HCT116 (cell line): ENCODE data around the gene DAPK1. TPM values are rescaled to one million over a fixed set of nuclear protein-coding genes. Genes with fewer than 3 reads are reported as not detected.

Experiments
- ATAC-seq: fragments of 200-7000 bp; cut with Tn5 transposase; 2 replicates; pipeline ENCODE4 v1.9.1; 2020; ENCODE audit warnings: mild to moderate bottlenecking, moderate library complexity
- BruUV-seq: library from RNA; stranded (reverse); fragments of 400-500 nt; replicated peaks from 2 replicates; lab custom pipeline; 2021; lab: Mats Ljungman, UMichigan
- CTCF ChIA-PET: fragments of 300-600 bp; sonication (Branson Sonifier 250); formaldehyde crosslinking; loops from one replicate; lab custom pipeline; 2021; ENCODE audit warnings: antibody characterized with exemption; lab: Charles Lee
- POLR2A ChIA-PET: fragments of 300-600, 350-600 bp; sonication (Branson Sonifier 250); formaldehyde crosslinking; loops from one replicate; lab custom pipeline; 2021; ENCODE audit warnings: antibody characterized with exemption; lab: Charles Lee
- RAD21 ChIA-PET, 2 experiments: fragments of 300-600 bp; sonication (Branson Sonifier 250); formaldehyde crosslinking; loops; one replicate each; lab custom pipeline; 2023; ENCODE audit warnings: low total read pairs in 2 of 2; ENCODE audit not compliant: uncharacterized antibody in 2 of 2, unreplicated experiment in 2 of 2, low non-redundant PET in 1 of 2; lab: Charles Lee
- DNase-seq: peaks from one replicate; pipeline ENCODE4 v3.0.0-alpha.2; 2010; ENCODE audit warnings: low read depth, low spot score
- H2AFZ ChIP-seq: fragments of 200-600 bp; shearing (Covaris generic), sonication (generic); 2 replicates; pipeline ENCODE4 v1.6.1; 2017; ENCODE audit warnings: low read depth, mixed run types, mixed read lengths, antibody characterized with exemption, low read length; ENCODE audit not compliant: poor library complexity, severe bottlenecking
- H3K27ac ChIP-seq: 2 replicates; pipeline ENCODE4 v1.5.1; 2012; ENCODE audit warnings: low read depth, low read length
- H3K27me3 ChIP-seq: fragments of 200-600 bp; sonication (generic); 2 replicates; pipeline ENCODE4 v1.6.1; 2016; ENCODE audit warnings: mixed run types, low read length, mixed read lengths; ENCODE audit not compliant: insufficient read depth
- H3K36me3 ChIP-seq, 2 experiments: fragments of 200-500 bp in 1 of 2; fragments of 200-600 bp in 1 of 2; sonication (Bioruptor generic) in 1 of 2; sonication (generic) in 1 of 2; 2 replicates each; pipeline versions ENCODE4 v1.5.1 to v1.6.1; 2014 to 2016; ENCODE audit warnings: low read length in 2 of 2, inconsistent platforms in 1 of 2, mixed read lengths in 1 of 2, mixed run types in 1 of 2; ENCODE audit not compliant: insufficient read depth in 2 of 2, control insufficient read depth in 1 of 2
- H3K4me1 ChIP-seq, 2 experiments: fragments of 200-600 bp in 1 of 2; sonication (generic) in 1 of 2; 2 replicates each; pipeline versions ENCODE4 v1.5.1 to v1.6.1; 2012 to 2017; ENCODE audit warnings: low read length in 2 of 2, inconsistent platforms in 1 of 2, mild to moderate bottlenecking in 1 of 2, mixed read lengths in 1 of 2, mixed run types in 1 of 2, moderate library complexity in 1 of 2; ENCODE audit not compliant: insufficient read depth in 2 of 2, control insufficient read depth in 1 of 2
- H3K4me2 ChIP-seq: fragments of 200-600 bp; sonication (generic); 2 replicates; pipeline ENCODE4 v1.6.1; 2017; ENCODE audit warnings: mixed run types, low read length, mixed read lengths
- H3K4me3 ChIP-seq, 2 experiments: fragments of 200-600 bp in 1 of 2; sonication (generic) in 1 of 2; replicated peaks in 1 of 2; 2 replicates each; pipeline ENCODE4 v1.5.1; 2011 to 2016; ENCODE audit warnings: low read length in 2 of 2, control low read depth in 1 of 2, low read depth in 1 of 2, mild to moderate bottlenecking in 1 of 2, mixed read lengths in 1 of 2, mixed run types in 1 of 2
- H3K79me2 ChIP-seq: fragments of 200-600 bp; sonication (generic); 2 replicates; pipeline ENCODE4 v1.6.1; 2017; ENCODE audit warnings: mild to moderate bottlenecking, mixed run types, low read length, moderate library complexity, mixed read lengths; ENCODE audit not compliant: insufficient read depth
- H3K9ac ChIP-seq: fragments of 200-600 bp; sonication (generic); 2 replicates; pipeline ENCODE4 v1.6.1; 2016; ENCODE audit warnings: low read length, mixed read lengths
- H3K9me2 ChIP-seq: fragments of 200-600 bp; sonication (generic), shearing (Covaris generic); 2 replicates; pipeline ENCODE4 v1.6.1; 2017; ENCODE audit warnings: mixed run types, mild to moderate bottlenecking, moderate library complexity; ENCODE audit not compliant: insufficient read depth
- H3K9me3 ChIP-seq, 2 experiments: fragments of 200-500 bp in 1 of 2; fragments of 200-600 bp in 1 of 2; sonication (Bioruptor generic) in 1 of 2; sonication (generic) in 1 of 2; 2 replicates each; pipeline ENCODE4 v1.6.1; 2014 to 2017; ENCODE audit warnings: low read length in 2 of 2, mixed read lengths in 2 of 2, inconsistent platforms in 1 of 2, low read depth in 1 of 2, mild to moderate bottlenecking in 1 of 2, mixed run types in 1 of 2, moderate library complexity in 1 of 2; ENCODE audit not compliant: control insufficient read depth in 1 of 2, insufficient read depth in 1 of 2
- H4K20me1 ChIP-seq: fragments of 200-600 bp; sonication (generic), shearing (Covaris generic); 2 replicates; pipeline ENCODE4 v1.6.1; 2017; ENCODE audit warnings: mixed run types, mild to moderate bottlenecking, moderate library complexity; ENCODE audit not compliant: insufficient read depth
- CBX3 ChIP-seq: IDR thresholded peaks from 2 replicates; pipeline ENCODE4 v1.6.1; 2012; ENCODE audit warnings: low read depth
- CEBPB ChIP-seq: IDR thresholded peaks from 2 replicates; pipeline ENCODE4 v1.6.1; 2012; ENCODE audit warnings: low read depth
- EGR1 ChIP-seq: IDR thresholded peaks from 2 replicates; pipeline ENCODE4 v1.6.1; 2012; ENCODE audit warnings: low read depth
- ELF1 ChIP-seq: IDR thresholded peaks from 2 replicates; pipeline ENCODE4 v1.6.1; 2012; ENCODE audit warnings: low read depth, borderline replicate concordance
- EZH2 ChIP-seq: fragments of 200-600 bp; sonication (generic); IDR thresholded peaks from 2 replicates; pipeline ENCODE4 v1.6.1; 2017; ENCODE audit warnings: antibody characterized with exemption, mixed run types
- EZH2phosphoT487 ChIP-seq: fragments of 200-600 bp; IDR thresholded peaks from 2 replicates; pipeline ENCODE4 v1.6.1; 2018; ENCODE audit warnings: antibody characterized with exemption, borderline replicate concordance
- JUND ChIP-seq: IDR thresholded peaks from 2 replicates; pipeline ENCODE4 v1.6.1; 2012
- POLR2A ChIP-seq: IDR thresholded peaks from 2 replicates; pipeline ENCODE4 v1.7.0; 2011; ENCODE audit warnings: borderline replicate concordance; ENCODE audit not compliant: insufficient read depth, insufficient read length; ENCODE audit errors: extremely low read depth
- SIN3A ChIP-seq: IDR thresholded peaks from 2 replicates; pipeline ENCODE4 v1.6.1; 2012; ENCODE audit warnings: low read depth
- SRF ChIP-seq: IDR thresholded peaks from 2 replicates; pipeline ENCODE4 v1.6.1; 2012; ENCODE audit warnings: low read depth
- TCF7L2 ChIP-seq: IDR thresholded peaks from 2 replicates; pipeline ENCODE4 v1.7.0; 2011; ENCODE audit warnings: borderline replicate concordance, inconsistent platforms; ENCODE audit not compliant: insufficient read depth, insufficient read length; ENCODE audit errors: extremely low read depth
- YY1 ChIP-seq: IDR thresholded peaks from 2 replicates; pipeline ENCODE4 v1.6.1; 2011; ENCODE audit warnings: low read length, low read depth, moderate library complexity, mild to moderate bottlenecking; ENCODE audit not compliant: insufficient replicate concordance; ENCODE audit errors: extremely low read depth
- ZFX ChIP-seq: fragments of 450-650 bp; IDR thresholded peaks from 2 replicates; pipeline ENCODE4 v1.6.1; 2017
- ZNF274 ChIP-seq: fragments of 200-500 bp; sonication (Bioruptor generic); IDR thresholded peaks from 2 replicates; pipeline ENCODE4 v1.6.1; 2014; ENCODE audit warnings: mild to moderate bottlenecking, low read depth, low read length, inconsistent platforms
- intact Hi-C: fragments of 100-400 bp; cut with micrococcal nuclease; formaldehyde crosslinking; loops from 2 replicates; pipeline ENCODE4 v1.10.0; 2022
- total RNA-seq: library from RNA; stranded (reverse); gene quantifications from one replicate; pipeline ENCODE4 v1.2.1, GENCODE V29; 2021; ENCODE audit not compliant: unreplicated experiment
- TF ChIP-seq, protein P1 (sequence below): IDR thresholded peaks from 2 replicates; pipeline ENCODE4 v1.6.1; 2012
- TF ChIP-seq, protein P2 (sequence below): IDR thresholded peaks from 2 replicates; pipeline ENCODE4 v1.6.1; 2012

Gene DAPK1
- total RNA-seq, 1 experiment from 2014 or later = 5.6 TPM

DNA sequence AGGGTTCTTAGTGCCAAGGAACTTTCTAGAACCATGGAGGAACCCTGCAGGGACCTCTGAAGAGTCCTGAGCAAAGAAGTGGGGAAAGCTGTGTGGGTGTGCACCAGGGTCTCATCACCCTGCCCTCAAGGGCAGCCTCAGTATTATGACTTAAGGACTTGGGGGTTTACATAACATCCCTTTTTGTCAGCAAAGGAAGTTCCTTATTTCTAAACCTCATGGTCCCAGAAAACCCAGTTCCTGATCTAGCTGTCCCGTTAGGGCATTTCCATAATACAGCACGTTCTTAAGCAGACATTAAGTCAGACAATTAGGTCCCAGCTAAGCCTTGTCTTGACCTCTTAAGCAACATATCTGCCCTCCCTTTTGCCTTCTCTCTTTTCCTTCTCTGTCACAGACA is 57.3 kb downstream of the DAPK1 start:
- no peaks in the 10 kb centered on the region for H3K27me3 ChIP-seq
- no peak overlapping the region for H3K27ac ChIP-seq
- CTCF ChIA-PET = no interaction called here
- H3K4me1 ChIP-seq = no peaks in the 10 kb centered on the region
- intact Hi-C loops = no loop called here
- DNase-seq = no peak
- no peaks in the 10 kb centered on the region for H3K79me2 ChIP-seq
- H3K4me3 ChIP-seq = no peak overlapping the region
- H3K36me3 ChIP-seq = no peaks in the 10 kb centered on the region
- BruUV-seq = no TSS peak
- no peak for ATAC-seq
- no peaks in the 10 kb centered on the region for H3K9me2 ChIP-seq
- no peaks in the 10 kb centered on the region for H4K20me1 ChIP-seq
- H3K9ac ChIP-seq = no peak overlapping the region
- POLR2A ChIA-PET = no interaction called here
- no peaks in the 10 kb centered on the region for H3K9me3 ChIP-seq
- RAD21 ChIA-PET = no interaction called here
- H2AFZ ChIP-seq = no peak overlapping the region
- TF ChIP-seq ZFX (no peak), YY1 (no peak), TCF7L2 (no peak), CBX3 (no peak), CEBPB (no peak), EGR1 (no peak), POLR2A (no peak), ELF1 (no peak)
- TF ChIP-seq, protein P1, sequence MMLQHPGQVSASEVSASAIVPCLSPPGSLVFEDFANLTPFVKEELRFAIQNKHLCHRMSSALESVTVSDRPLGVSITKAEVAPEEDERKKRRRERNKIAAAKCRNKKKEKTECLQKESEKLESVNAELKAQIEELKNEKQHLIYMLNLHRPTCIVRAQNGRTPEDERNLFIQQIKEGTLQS = no peak
- TF ChIP-seq, protein P2, sequence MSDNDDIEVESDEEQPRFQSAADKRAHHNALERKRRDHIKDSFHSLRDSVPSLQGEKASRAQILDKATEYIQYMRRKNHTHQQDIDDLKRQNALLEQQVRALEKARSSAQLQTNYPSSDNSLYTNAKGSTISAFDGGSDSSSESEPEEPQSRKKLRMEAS = no peak
- no peak overlapping the region for H3K4me2 ChIP-seq

DNA sequence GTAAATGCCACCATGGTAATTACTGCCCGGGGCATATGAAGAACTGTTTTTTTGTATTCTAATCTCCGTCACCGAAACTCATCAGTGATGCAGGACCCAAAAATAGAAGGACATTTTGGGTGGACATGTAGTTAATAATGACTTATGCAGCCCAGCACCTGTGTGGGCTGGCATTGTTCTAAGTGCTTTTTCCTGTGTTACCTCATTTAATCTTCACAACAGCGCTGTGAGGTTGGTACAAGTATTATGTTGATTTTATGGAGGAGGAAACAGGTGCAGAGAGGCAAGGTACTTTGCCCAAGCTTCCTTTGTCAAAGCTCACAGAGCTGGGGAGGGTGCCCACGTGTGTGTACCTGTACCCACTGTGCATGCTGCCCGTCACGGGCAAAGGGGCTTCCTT is 58.4 kb downstream of the DAPK1 start:
- CTCF ChIA-PET = no interaction called here
- POLR2A ChIA-PET = no interaction called here

More for the DNA sequence above, 58.4 kb downstream of the DAPK1 start:
- DNase-seq = no peak
- intact Hi-C loops = no loop called here
- Histone ChIP-seq H3K9me2 (no peaks in the 10 kb centered on the region), H3K9ac (no peak overlapping the region), H2AFZ (no peak overlapping the region), H3K4me2 (no peak overlapping the region), H3K36me3 (no peaks in the 10 kb centered on the region), H3K27ac (no peak overlapping the region), H3K4me3 (no peak overlapping the region), H3K79me2 (no peaks in the 10 kb centered on the region), H3K27me3 (no peaks in the 10 kb centered on the region), H3K9me3 (no peaks in the 10 kb centered on the region), H3K4me1 (no peaks in the 10 kb centered on the region), H4K20me1 (no peaks in the 10 kb centered on the region)
- TF ChIP-seq ELF1 (no peak), JUND (no peak), EZH2phosphoT487 (no peak), EZH2 (no peak), YY1 (no peak), SRF (no peak), ZNF274 (no peak), POLR2A (no peak), SIN3A (no peak)
- RAD21 ChIA-PET = no interaction called here
- no TSS peak for BruUV-seq
- no peak for ATAC-seq
